AG04449 (cell line): ENCODE results near the gene NTRK2.
A peak's percentile ranks its signal among the peaks of the same experiment; 100 is the strongest.

Experiments
- CTCF ChIA-PET: fragments of 350-600 bp; formaldehyde crosslinking; extraction: SDS; loops from one replicate; lab custom pipeline; 2021; ENCODE audit warnings: antibody characterized with exemption; lab: Yijun Ruan, JAX
- POLR2A ChIA-PET: fragments of 400-600, 350-600 bp; formaldehyde crosslinking; extraction: SDS; loops from one replicate; lab custom pipeline; 2020; ENCODE audit warnings: antibody characterized with exemption, inconsistent platforms; lab: Yijun Ruan, JAX
- DNase-seq: peaks from one replicate; pipeline ENCODE4 v3.0.0-alpha.2; 2010; ENCODE audit warnings: low read depth, low spot score
- H3K4me3 ChIP-seq: 2 replicates; pipeline ENCODE4 v1.5.1; 2011; ENCODE audit warnings: low read depth, mild to moderate bottlenecking, control low read depth, low read length
- TF ChIP-seq, protein P1 (sequence below): IDR thresholded peaks from one replicate; pipeline ENCODE4 v1.5.1; 2011; ENCODE audit warnings: mild to moderate bottlenecking, moderate library complexity, low read length, control low read depth, inconsistent platforms; ENCODE audit not compliant: insufficient read depth; ENCODE audit errors: missing control alignments

Gene NTRK2

DNA sequence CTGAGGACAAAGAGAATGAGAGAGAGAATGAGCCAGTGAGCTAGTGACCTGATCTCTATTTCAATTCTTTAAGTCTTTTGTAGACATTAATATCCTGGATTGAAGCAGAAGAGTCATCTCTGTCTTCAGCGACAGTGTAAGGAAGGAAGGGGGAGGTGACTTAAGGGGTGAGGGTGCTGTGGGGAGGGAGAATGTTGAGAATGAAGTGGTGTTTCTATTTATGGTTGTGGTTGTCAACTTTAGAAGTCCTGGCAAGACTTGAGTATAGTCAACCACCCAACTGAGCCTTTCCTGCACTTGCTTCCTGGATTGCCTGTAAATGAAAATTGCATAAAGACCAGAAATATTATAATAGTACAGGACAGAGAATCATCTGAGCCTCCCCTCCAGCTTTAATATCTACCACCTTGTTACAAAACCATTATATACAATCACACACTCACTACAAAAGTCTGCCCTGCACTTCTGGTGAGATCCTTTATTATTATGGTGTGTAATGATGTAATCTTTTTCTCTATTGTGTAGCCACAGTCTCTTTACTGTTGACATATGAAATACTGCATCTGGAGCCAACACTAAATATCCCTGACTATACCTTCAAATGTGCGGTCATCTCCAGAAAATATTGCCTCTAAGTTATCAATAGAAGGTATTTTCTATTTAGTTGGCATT lies 91.7 kb downstream of the NTRK2 start:
- TF ChIP-seq, protein P1, sequence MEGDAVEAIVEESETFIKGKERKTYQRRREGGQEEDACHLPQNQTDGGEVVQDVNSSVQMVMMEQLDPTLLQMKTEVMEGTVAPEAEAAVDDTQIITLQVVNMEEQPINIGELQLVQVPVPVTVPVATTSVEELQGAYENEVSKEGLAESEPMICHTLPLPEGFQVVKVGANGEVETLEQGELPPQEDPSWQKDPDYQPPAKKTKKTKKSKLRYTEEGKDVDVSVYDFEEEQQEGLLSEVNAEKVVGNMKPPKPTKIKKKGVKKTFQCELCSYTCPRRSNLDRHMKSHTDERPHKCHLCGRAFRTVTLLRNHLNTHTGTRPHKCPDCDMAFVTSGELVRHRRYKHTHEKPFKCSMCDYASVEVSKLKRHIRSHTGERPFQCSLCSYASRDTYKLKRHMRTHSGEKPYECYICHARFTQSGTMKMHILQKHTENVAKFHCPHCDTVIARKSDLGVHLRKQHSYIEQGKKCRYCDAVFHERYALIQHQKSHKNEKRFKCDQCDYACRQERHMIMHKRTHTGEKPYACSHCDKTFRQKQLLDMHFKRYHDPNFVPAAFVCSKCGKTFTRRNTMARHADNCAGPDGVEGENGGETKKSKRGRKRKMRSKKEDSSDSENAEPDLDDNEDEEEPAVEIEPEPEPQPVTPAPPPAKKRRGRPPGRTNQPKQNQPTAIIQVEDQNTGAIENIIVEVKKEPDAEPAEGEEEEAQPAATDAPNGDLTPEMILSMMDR: no peak
- CTCF ChIA-PET: no interaction called here
- DNase-seq: no peak
- no peak overlapping the region for H3K4me3 ChIP-seq
- POLR2A ChIA-PET: no interaction called here

DNA sequence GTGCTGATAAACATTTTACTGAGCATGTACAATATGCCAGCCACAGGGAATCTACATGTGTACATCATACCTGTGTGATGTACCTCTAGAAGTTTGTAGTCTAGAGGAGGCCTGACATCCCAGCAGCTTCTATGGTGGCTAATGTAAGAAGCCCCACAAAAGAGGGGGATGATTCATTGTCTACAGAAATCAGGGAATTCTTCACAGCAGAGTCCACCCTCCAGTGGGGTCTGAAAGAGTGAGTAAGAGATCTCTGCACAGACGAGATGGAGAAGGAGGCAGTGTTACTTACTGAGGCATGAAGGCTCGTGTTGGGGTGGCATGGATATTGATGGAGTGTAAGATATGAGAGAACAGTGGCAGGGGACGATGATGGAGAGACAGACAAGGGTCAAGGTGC lies 103.0 kb downstream of the NTRK2 start:
- CTCF ChIA-PET: interaction anchor here (1.0 to 1.9 kb wide), 3 partner anchors 8 to 75 kb away, joined by 3 to 5 read pairs (median 3); no protein-coding TSS in a partner anchor

DNA sequence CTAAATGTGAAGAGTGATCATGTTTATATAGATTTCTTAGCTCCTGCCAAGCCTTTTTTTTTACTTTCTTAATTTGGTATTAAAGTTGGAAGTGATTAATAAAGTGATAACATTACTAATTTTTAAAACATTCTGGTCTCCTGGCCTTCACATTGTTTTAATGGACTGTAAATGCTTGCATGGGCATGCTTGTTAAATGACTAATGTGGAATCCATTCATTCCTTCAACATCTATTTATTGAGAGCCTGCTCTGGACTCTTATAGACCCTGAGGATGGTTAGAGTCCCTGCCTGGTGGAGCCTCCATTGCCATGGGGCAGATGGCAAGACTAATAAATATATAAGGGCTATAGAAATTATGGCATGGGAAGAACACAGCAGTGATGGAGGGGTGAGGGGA lies 103.5 kb downstream of the NTRK2 start:
- DNase-seq: peak; percentile 38
- H3K4me3 ChIP-seq: no peak overlapping the region
- POLR2A ChIA-PET: interaction anchor here (1.4 kb wide), 1 partner anchor 18 kb away, joined by 6 read pairs; no protein-coding TSS in a partner anchor
- CTCF ChIA-PET: interaction anchor here (1.0 kb wide), 1 partner anchor 9 kb away, joined by 3 read pairs; no protein-coding TSS in a partner anchor
- TF ChIP-seq, protein P1: no peak

More for the DNA sequence above, 103.0 kb downstream of the NTRK2 start:
- no peak overlapping the region for H3K4me3 ChIP-seq
- TF ChIP-seq, protein P1: no peak
- POLR2A ChIA-PET: interaction anchor here (1.4 kb wide), 1 partner anchor 18 kb away, joined by 6 read pairs; no protein-coding TSS in a partner anchor
- no peak for DNase-seq

DNA sequence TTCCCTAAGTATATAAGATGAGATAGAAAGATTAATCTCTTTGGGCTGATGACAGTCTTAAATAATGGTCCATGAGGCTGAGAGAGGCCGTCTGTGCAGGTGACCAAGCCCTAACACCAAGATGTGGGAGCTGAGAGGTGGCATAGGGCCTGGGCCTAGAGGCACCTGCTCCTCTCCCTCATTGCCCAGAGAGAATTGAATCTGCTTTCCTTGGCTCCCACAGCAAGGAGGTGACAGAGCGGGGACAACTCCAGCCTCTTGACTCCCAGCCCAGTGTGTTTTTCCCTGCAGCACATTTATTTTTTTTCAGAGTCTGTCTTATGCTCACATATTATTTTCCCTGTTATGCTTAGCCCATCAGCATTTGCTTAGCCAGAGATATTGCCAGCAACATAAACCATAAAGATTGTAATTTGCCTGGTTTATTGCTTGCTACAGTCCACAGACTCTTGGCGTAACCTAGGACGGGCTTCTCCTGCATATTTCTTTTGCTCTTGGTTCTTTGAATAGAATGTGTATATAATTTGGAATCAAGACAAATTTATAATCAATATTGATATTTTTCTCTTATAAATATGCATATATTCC lies 105.6 kb downstream of the NTRK2 start:
- POLR2A ChIA-PET: no interaction called here
- H3K4me3 ChIP-seq: no peak overlapping the region
- TF ChIP-seq, protein P1: no peak
- DNase-seq: no peak
- CTCF ChIA-PET: interaction anchor here (9.7 kb wide), 1 partner anchor 77 kb away, joined by 209 read pairs; no protein-coding TSS in a partner anchor

DNA sequence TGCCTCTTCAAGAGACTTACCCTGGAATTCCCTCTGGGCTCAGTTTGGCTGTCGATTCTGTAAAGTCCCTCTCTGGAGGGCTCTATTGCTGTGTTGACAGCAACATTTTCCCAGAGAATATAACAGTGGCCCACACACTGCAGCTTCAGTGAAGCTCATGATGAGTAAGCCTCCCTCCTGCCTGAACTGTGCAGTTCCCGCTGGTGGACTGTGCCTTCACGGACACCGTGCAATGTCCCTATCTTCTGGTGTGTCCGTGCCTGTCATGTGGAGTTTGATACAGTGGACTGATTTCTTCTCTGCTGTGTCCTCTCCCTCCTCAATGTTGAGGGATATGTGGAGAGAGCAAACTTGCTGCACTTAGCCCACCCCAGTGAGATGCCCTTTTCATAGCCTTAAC lies 109.0 kb downstream of the NTRK2 start:
- ChIA-PET POLR2A (no interaction called here), CTCF (interaction anchor here (1.0 to 9.7 kb wide), 3 partner anchors 13 to 382 kb away, joined by 4 to 209 read pairs (median 20); no protein-coding TSS in a partner anchor)
- H3K4me3 ChIP-seq: no peak overlapping the region
- TF ChIP-seq, protein P1: no peak
- DNase-seq: no peak

DNA sequence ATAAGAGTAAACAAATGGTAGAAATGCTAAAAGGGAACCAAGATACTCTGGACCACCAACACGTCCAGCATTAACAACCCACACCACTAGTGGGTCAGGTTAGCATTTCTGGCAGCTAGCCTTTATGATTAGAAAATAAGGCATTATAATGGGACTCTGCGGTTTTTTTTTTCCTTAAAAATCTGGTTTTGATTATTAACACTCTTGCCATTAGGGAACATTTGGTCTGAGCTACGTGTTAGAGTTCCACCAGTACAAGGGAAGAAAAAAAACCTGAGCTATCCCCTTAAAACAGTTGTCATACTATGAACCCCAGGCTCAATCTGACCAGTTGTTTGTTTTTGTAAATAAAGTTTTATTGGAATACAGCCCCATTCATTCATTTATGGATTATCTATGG lies 110.4 kb downstream of the NTRK2 start:
- no peak overlapping the region for H3K4me3 ChIP-seq
- TF ChIP-seq, protein P1: no peak
- ChIA-PET POLR2A (no interaction called here), CTCF (interaction anchor here (0.8 to 9.7 kb wide), 13 partner anchors 9 to 392 kb away, joined by 3 to 209 read pairs (median 5); no protein-coding TSS in a partner anchor)
- no peak for DNase-seq
